H9 (cell line): ENCODE data around the gene UBAC2. TPM values are rescaled to one million over a fixed set of nuclear protein-coding genes. Genes with fewer than 3 reads are reported as not detected.

Experiments
- DNase-seq: peaks from one replicate; pipeline ENCODE4 v3.0.0-alpha.2; 2017
- H2AFZ ChIP-seq: one replicate; pipeline ENCODE4 v1.6.1; 2013; ENCODE audit warnings: mild to moderate bottlenecking, low read length, control low read depth, moderate library complexity
- H2AK5ac ChIP-seq: 2 replicates; pipeline ENCODE4 v1.6.1; 2013; ENCODE audit warnings: low read length, control low read depth, mixed read lengths; ENCODE audit not compliant: insufficient read length
- H2BK120ac ChIP-seq: one replicate; pipeline ENCODE4 v1.6.1; 2013; ENCODE audit warnings: low read depth, mild to moderate bottlenecking, low read length, control low read depth, inconsistent platforms; ENCODE audit not compliant: poor library complexity, severe bottlenecking
- H2BK12ac ChIP-seq: 2 replicates; pipeline ENCODE4 v1.6.1; 2013; ENCODE audit warnings: low read length, control low read depth, mixed read lengths, low read depth; ENCODE audit not compliant: insufficient read length
- H2BK15ac ChIP-seq: 2 replicates; pipeline ENCODE4 v1.6.1; 2013; ENCODE audit warnings: low read depth, low read length, control low read depth
- H2BK20ac ChIP-seq: one replicate; pipeline ENCODE4 v1.6.1; 2013; ENCODE audit warnings: low read depth, mild to moderate bottlenecking, low read length, control low read depth, inconsistent platforms; ENCODE audit not compliant: poor library complexity, severe bottlenecking
- H2BK5ac ChIP-seq: 2 replicates; pipeline ENCODE4 v1.6.1; 2013; ENCODE audit warnings: low read length, control low read depth, mixed read lengths; ENCODE audit not compliant: insufficient read length
- H3K14ac ChIP-seq: 2 replicates; pipeline ENCODE4 v1.6.1; 2013; ENCODE audit warnings: low read length, control low read depth; ENCODE audit not compliant: insufficient read depth
- H3K18ac ChIP-seq: 2 replicates; pipeline ENCODE4 v1.6.1; 2013; ENCODE audit warnings: low read depth, mild to moderate bottlenecking, mixed read lengths, low read length, control low read depth; ENCODE audit not compliant: insufficient read length
- H3K23ac ChIP-seq: 2 replicates; pipeline ENCODE4 v1.6.1; 2013; ENCODE audit warnings: low read length, control low read depth, mixed read lengths, low read depth; ENCODE audit not compliant: insufficient read length
- H3K23me2 ChIP-seq: 2 replicates; pipeline ENCODE4 v1.6.1; 2013; ENCODE audit warnings: low read depth, mild to moderate bottlenecking, mixed read lengths, low read length, control low read depth; ENCODE audit not compliant: insufficient read length, poor library complexity, severe bottlenecking
- H3K27ac ChIP-seq: 2 replicates; pipeline ENCODE4 v1.5.1; 2013; ENCODE audit warnings: low read length, control low read depth, mixed read lengths, low read depth; ENCODE audit not compliant: insufficient read length
- H3K27me3 ChIP-seq: 2 replicates; pipeline ENCODE4 v1.6.1; 2013; ENCODE audit warnings: low read length, control low read depth, inconsistent platforms; ENCODE audit not compliant: insufficient read depth
- H3K4ac ChIP-seq: 2 replicates; pipeline ENCODE4 v1.6.1; 2013; ENCODE audit warnings: low read depth, mild to moderate bottlenecking, control low read depth, inconsistent platforms, low read length, moderate library complexity
- H3K4me1 ChIP-seq: 2 replicates; pipeline ENCODE4 v1.6.1; 2013; ENCODE audit warnings: low read length, control low read depth, inconsistent platforms; ENCODE audit not compliant: insufficient read depth
- H3K4me2 ChIP-seq: 2 replicates; pipeline ENCODE4 v1.6.1; 2013; ENCODE audit warnings: low read length, control low read depth, mixed read lengths; ENCODE audit not compliant: insufficient read length, insufficient read depth
- H3K56ac ChIP-seq: 2 replicates; pipeline ENCODE4 v1.6.1; 2013; ENCODE audit warnings: low read depth, mild to moderate bottlenecking, mixed read lengths, low read length, control low read depth; ENCODE audit not compliant: insufficient read length
- H3K79me1 ChIP-seq: 2 replicates; pipeline ENCODE4 v1.6.1; 2013; ENCODE audit warnings: low read depth, mild to moderate bottlenecking, moderate library complexity, low read length, control low read depth, inconsistent platforms; ENCODE audit not compliant: insufficient read depth, poor library complexity, severe bottlenecking
- H3K79me2 ChIP-seq: 2 replicates; pipeline ENCODE4 v1.6.1; 2013; ENCODE audit warnings: low read length, control low read depth, inconsistent platforms; ENCODE audit not compliant: insufficient read depth
- H3K9ac ChIP-seq: 2 replicates; pipeline ENCODE4 v1.6.1; 2013; ENCODE audit warnings: low read length, control low read depth, mixed read lengths; ENCODE audit not compliant: insufficient read length; ENCODE audit errors: extremely low read depth
- H3K9me3 ChIP-seq: one replicate; pipeline ENCODE4 v1.6.1; 2013; ENCODE audit warnings: low read depth, low read length, inconsistent platforms; ENCODE audit not compliant: control insufficient read depth
- H3T11ph ChIP-seq: one replicate; pipeline ENCODE4 v1.6.1; 2013; ENCODE audit warnings: mild to moderate bottlenecking, low read length, control low read depth, inconsistent platforms
- H4K20me1 ChIP-seq: one replicate; pipeline ENCODE4 v1.6.1; 2013; ENCODE audit not compliant: control insufficient read depth, insufficient read length, insufficient read depth
- H4K5ac ChIP-seq: 2 replicates; pipeline ENCODE4 v1.6.1; 2013; ENCODE audit warnings: low read depth, mild to moderate bottlenecking, mixed read lengths, low read length, control low read depth; ENCODE audit not compliant: insufficient read length
- H4K8ac ChIP-seq: replicated peaks from 2 replicates; pipeline ENCODE4 v1.6.1; 2013; ENCODE audit warnings: low read length, control low read depth, mixed read lengths, low read depth; ENCODE audit not compliant: insufficient read length
- H4K91ac ChIP-seq: 2 replicates; pipeline ENCODE4 v1.6.1; 2013; ENCODE audit warnings: low read depth, mild to moderate bottlenecking, moderate library complexity, mixed read lengths, low read length, control low read depth; ENCODE audit not compliant: insufficient read length
- H3K27ac Mint-ChIP-seq, 3 experiments: 2 replicates in 2 of 3; 3 replicates in 1 of 3; pipeline ENCODE4 v1.8.0; 2020 to 2021; ENCODE audit warnings: mixed read lengths in 3 of 3, mild to moderate bottlenecking in 1 of 3, moderate library complexity in 1 of 3
- H3K27me3 Mint-ChIP-seq: 2 replicates; pipeline ENCODE4 v1.8.0; 2021; ENCODE audit warnings: low read depth, mild to moderate bottlenecking, moderate library complexity, mixed read lengths
- H3K36me3 Mint-ChIP-seq, 3 experiments: 2 replicates in 2 of 3; 3 replicates in 1 of 3; pipeline ENCODE4 v1.8.0; 2020 to 2021; ENCODE audit warnings: low read depth in 3 of 3, mixed read lengths in 3 of 3; ENCODE audit not compliant: insufficient read depth in 1 of 3
- H3K4me1 Mint-ChIP-seq, 2 experiments: 2 replicates each; pipeline ENCODE4 v1.8.0; 2020; ENCODE audit warnings: mixed read lengths in 2 of 2
- H3K4me3 Mint-ChIP-seq, 2 experiments: 2 replicates in 1 of 2; 3 replicates in 1 of 2; pipeline ENCODE4 v1.8.0; 2020 to 2021; ENCODE audit warnings: mild to moderate bottlenecking in 2 of 2, mixed read lengths in 2 of 2, moderate library complexity in 1 of 2
- H3K9me3 Mint-ChIP-seq, 2 experiments: 2 replicates in 1 of 2; 3 replicates in 1 of 2; pipeline ENCODE4 v1.8.0; 2020; ENCODE audit warnings: mild to moderate bottlenecking in 2 of 2, mixed read lengths in 2 of 2, moderate library complexity in 1 of 2
- WGBS: extraction: QIAGEN DNeasy Blood & Tissue Kit; methylation state at CpG from one replicate; pipeline ENCODE4 v1.1.7; 2013; ENCODE audit warnings: missing lambda C conversion rate, low lambda C conversion rate, mixed read lengths; ENCODE audit not compliant: insufficient read length; ENCODE audit errors: extremely low coverage; 5-methylcytosine and 5-hydroxymethylcytosine counted together
- total RNA-seq: library from RNA; stranded (reverse); gene quantifications from 2 replicates; pipeline ENCODE4 v1.2.1, GENCODE V29; 2021
- TF ChIP-seq, protein P1 (sequence below): fragments of 200-600 bp; sonication (generic); conservative IDR thresholded peaks from 3 replicates; pipeline ENCODE4 v1.8.0; 2021; ENCODE audit warnings: antibody characterized with exemption, mild to moderate bottlenecking

Gene UBAC2
- total RNA-seq, 1 experiment from 2014 or later = 52.3 TPM

DNA sequence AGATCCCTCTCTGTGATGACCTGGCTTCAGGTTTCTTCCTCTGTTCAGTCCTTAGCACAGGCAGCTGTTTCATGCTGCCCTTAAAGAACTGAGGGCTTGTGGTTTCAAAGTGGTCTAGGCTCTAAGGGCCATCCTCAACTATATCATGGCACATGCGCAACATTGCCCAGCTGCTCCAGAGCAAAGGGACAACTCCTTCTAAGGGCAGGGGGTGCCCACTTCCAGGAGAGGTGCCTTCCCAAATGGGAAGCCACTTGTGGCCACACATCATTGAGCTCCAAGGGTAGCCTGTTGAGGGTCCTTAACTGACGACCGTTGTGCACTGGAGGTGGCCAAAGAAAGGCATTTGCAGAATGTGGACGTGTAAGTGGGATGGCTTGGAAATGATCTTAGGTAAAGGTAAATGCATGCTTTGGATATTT, 99.3 kb downstream of the UBAC2 start:
- TF ChIP-seq, protein P1, sequence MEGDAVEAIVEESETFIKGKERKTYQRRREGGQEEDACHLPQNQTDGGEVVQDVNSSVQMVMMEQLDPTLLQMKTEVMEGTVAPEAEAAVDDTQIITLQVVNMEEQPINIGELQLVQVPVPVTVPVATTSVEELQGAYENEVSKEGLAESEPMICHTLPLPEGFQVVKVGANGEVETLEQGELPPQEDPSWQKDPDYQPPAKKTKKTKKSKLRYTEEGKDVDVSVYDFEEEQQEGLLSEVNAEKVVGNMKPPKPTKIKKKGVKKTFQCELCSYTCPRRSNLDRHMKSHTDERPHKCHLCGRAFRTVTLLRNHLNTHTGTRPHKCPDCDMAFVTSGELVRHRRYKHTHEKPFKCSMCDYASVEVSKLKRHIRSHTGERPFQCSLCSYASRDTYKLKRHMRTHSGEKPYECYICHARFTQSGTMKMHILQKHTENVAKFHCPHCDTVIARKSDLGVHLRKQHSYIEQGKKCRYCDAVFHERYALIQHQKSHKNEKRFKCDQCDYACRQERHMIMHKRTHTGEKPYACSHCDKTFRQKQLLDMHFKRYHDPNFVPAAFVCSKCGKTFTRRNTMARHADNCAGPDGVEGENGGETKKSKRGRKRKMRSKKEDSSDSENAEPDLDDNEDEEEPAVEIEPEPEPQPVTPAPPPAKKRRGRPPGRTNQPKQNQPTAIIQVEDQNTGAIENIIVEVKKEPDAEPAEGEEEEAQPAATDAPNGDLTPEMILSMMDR = no peak
- no peak overlapping the region for H3K9ac ChIP-seq
- H3K4me3 Mint-ChIP-seq = no peak overlapping the region
- H4K20me1 ChIP-seq = no peaks in the 10 kb centered on the region
- H2AK5ac ChIP-seq = no peak overlapping the region
- H3K9me3 ChIP-seq = no peaks in the 10 kb centered on the region
- H3K79me2 ChIP-seq = no peaks in the 10 kb centered on the region
- H3K56ac ChIP-seq = no peak overlapping the region
- no peak overlapping the region for H2BK5ac ChIP-seq
- no peak overlapping the region for H3K18ac ChIP-seq
- no peak for DNase-seq
- no peaks in the 10 kb centered on the region for H3K79me1 ChIP-seq
- no peak overlapping the region for H3K4ac ChIP-seq
- no peak overlapping the region for H3K27ac ChIP-seq
- H3K4me1 Mint-ChIP-seq = peaks cover 2 to 5% of the 10 kb centered on the region in 2 experiments; a peak in 2 of 4 replicates
- no peaks in the 10 kb centered on the region for H3K36me3 Mint-ChIP-seq
- no peak overlapping the region for H3K4me2 ChIP-seq
- H3K23ac ChIP-seq = no peak overlapping the region
- no peaks in the 10 kb centered on the region for H3K27me3 ChIP-seq
- no peak overlapping the region for H2BK120ac ChIP-seq
- H2AFZ ChIP-seq = no peak overlapping the region
- no peak overlapping the region for H2BK20ac ChIP-seq
- H3T11ph ChIP-seq = no peak overlapping the region
- WGBS = no CpG with 5 or more reads among the region's 4 CpGs
- H4K91ac ChIP-seq = no peak overlapping the region
- no peaks in the 10 kb centered on the region for H3K23me2 ChIP-seq
- H2BK12ac ChIP-seq = no peak overlapping the region
- no peak overlapping the region for H4K8ac ChIP-seq
- peak overlapping the region in 1 of 3 experiments; percentile 40; a peak in 2 of 7 replicates for H3K27ac Mint-ChIP-seq
- no peak overlapping the region; the same call in 1 of the 2 replicates for H3K14ac ChIP-seq
- no peaks in the 10 kb centered on the region for H3K9me3 Mint-ChIP-seq
- no peaks in the 10 kb centered on the region; the same call in 1 of the 2 replicates for H3K27me3 Mint-ChIP-seq
- 0 out of 2 replicates have a peak overlapping the region, but pooled peaks have one; percentile 52 for H2BK15ac ChIP-seq
- H4K5ac ChIP-seq = no peak overlapping the region
- H3K4me1 ChIP-seq = no peaks in the 10 kb centered on the region
